ENCODE data around the gene CLDN7.
A peak's percentile ranks its signal among the peaks of the same experiment; 100 is the strongest.

The CLDN7 gene

GRCh38 chr17:7293816-7294613 is 31.7 kb upstream of the CLDN7 start:
- DNase-seq = peak; percentile 59
- H3K27me3 Mint-ChIP-seq = peaks cover 96% of the 10 kb centered on the region
- H3K9me3 Mint-ChIP-seq = no peaks in the 10 kb centered on the region
- H3K4me3 Mint-ChIP-seq = no peak overlapping the region
- CTCF ChIA-PET = interaction anchor here (0.6 kb wide), 1 partner anchor 444 kb away, joined by 3 read pairs; no protein-coding TSS in a partner anchor
- H3K4me1 Mint-ChIP-seq = peaks cover 28% of the 10 kb centered on the region
- no peak overlapping the region for H3K27ac Mint-ChIP-seq
- H3K36me3 Mint-ChIP-seq = no peaks in the 10 kb centered on the region

- H3K27me3 Mint-ChIP-seq = peaks cover 98% of the 10 kb centered on the region
- H3K4me1 Mint-ChIP-seq = peaks cover 28% of the 10 kb centered on the region
- no peaks in the 10 kb centered on the region for H3K9me3 Mint-ChIP-seq
- no peaks in the 10 kb centered on the region for H3K36me3 Mint-ChIP-seq
- CTCF ChIA-PET = no interaction called here
- H3K27ac Mint-ChIP-seq = no peak overlapping the region
- no peak overlapping the region for H3K4me3 Mint-ChIP-seq
- DNase-seq = no peak
Observed at GRCh38 chr17:7293159-7293558, 30.9 kb upstream of the CLDN7 start.

GRCh38 chr17:7292729-7293128 is 30.5 kb upstream of the CLDN7 start:
- Mint-ChIP-seq H3K27me3 (peaks cover 98% of the 10 kb centered on the region), H3K4me1 (peaks cover 28% of the 10 kb centered on the region), H3K4me3 (no peak overlapping the region), H3K27ac (no peak overlapping the region), H3K9me3 (no peaks in the 10 kb centered on the region), H3K36me3 (no peaks in the 10 kb centered on the region)
- CTCF ChIA-PET = interaction anchor here (0.6 kb wide), 1 partner anchor 12 kb away, joined by 4 read pairs; the partner anchor contains the start of gene SLC2A4
- DNase-seq = no peak

- H3K36me3 Mint-ChIP-seq = no peaks in the 10 kb centered on the region
- H3K27ac Mint-ChIP-seq = no peak overlapping the region
- H3K4me3 Mint-ChIP-seq = no peak overlapping the region
- peaks cover 98% of the 10 kb centered on the region for H3K27me3 Mint-ChIP-seq
- H3K4me1 Mint-ChIP-seq = peaks cover 28% of the 10 kb centered on the region
- CTCF ChIA-PET = interaction anchor here (0.6 kb wide), 1 partner anchor 11 kb away, joined by 4 read pairs; the partner anchor contains the start of gene SLC2A4
- DNase-seq = no peak
- no peaks in the 10 kb centered on the region for H3K9me3 Mint-ChIP-seq
Observed at GRCh38 chr17:7292194-7292593, 29.9 kb upstream of the CLDN7 start.

GRCh38 chr17:7290685-7291084 is 28.4 kb upstream of the CLDN7 start:
- CTCF ChIA-PET = no interaction called here
- no peaks in the 10 kb centered on the region for H3K36me3 Mint-ChIP-seq
- no peak overlapping the region for H3K27ac Mint-ChIP-seq
- H3K4me1 Mint-ChIP-seq = peaks cover 16% of the 10 kb centered on the region
- no peaks in the 10 kb centered on the region for H3K9me3 Mint-ChIP-seq
- no peak for DNase-seq
- peaks cover 97% of the 10 kb centered on the region for H3K27me3 Mint-ChIP-seq
- H3K4me3 Mint-ChIP-seq = no peak overlapping the region

GRCh38 chr17:7290166-7290565 is 27.9 kb upstream of the CLDN7 start:
- Mint-ChIP-seq H3K4me3 (no peak overlapping the region), H3K9me3 (no peaks in the 10 kb centered on the region), H3K4me1 (peaks cover 13% of the 10 kb centered on the region), H3K36me3 (no peaks in the 10 kb centered on the region), H3K27ac (no peak overlapping the region), H3K27me3 (peaks cover 97% of the 10 kb centered on the region)
- CTCF ChIA-PET = no interaction called here
- no peak for DNase-seq

- CTCF ChIA-PET = no interaction called here
- Mint-ChIP-seq H3K4me3 (no peak overlapping the region), H3K27me3 (peaks cover 97% of the 10 kb centered on the region), H3K4me1 (peaks cover 9% of the 10 kb centered on the region), H3K27ac (no peak overlapping the region), H3K9me3 (no peaks in the 10 kb centered on the region), H3K36me3 (no peaks in the 10 kb centered on the region)
- no peak for DNase-seq
Observed at GRCh38 chr17:7289256-7290032, 27.2 kb upstream of the CLDN7 start.

- H3K4me1 Mint-ChIP-seq = peaks cover 19% of the 10 kb centered on the region
- H3K36me3 Mint-ChIP-seq = no peaks in the 10 kb centered on the region
- H3K9me3 Mint-ChIP-seq = no peaks in the 10 kb centered on the region
- no peak overlapping the region for H3K27ac Mint-ChIP-seq
- no peak for DNase-seq
- CTCF ChIA-PET = interaction anchor here (0.6 to 10.4 kb wide), 2 partner anchors 12 to 374 kb away, joined by 3 to 78 read pairs; no protein-coding TSS in a partner anchor
- no peak overlapping the region for H3K4me3 Mint-ChIP-seq
- peaks cover 99% of the 10 kb centered on the region for H3K27me3 Mint-ChIP-seq
Observed at GRCh38 chr17:7285679-7286078, 23.4 kb upstream of the CLDN7 start.

GRCh38 chr17:7284911-7285310 is 22.6 kb upstream of the CLDN7 start:
- Mint-ChIP-seq H3K4me3 (no peak overlapping the region), H3K4me1 (peaks cover 27% of the 10 kb centered on the region), H3K36me3 (no peaks in the 10 kb centered on the region), H3K27ac (no peak overlapping the region), H3K9me3 (no peaks in the 10 kb centered on the region), H3K27me3 (peaks cover 99% of the 10 kb centered on the region)
- CTCF ChIA-PET = interaction anchor here (10.4 kb wide), 1 partner anchor 13 kb away, joined by 78 read pairs; no protein-coding TSS in a partner anchor
- DNase-seq = no peak

- no peaks in the 10 kb centered on the region for H3K9me3 Mint-ChIP-seq
- no peaks in the 10 kb centered on the region for H3K36me3 Mint-ChIP-seq
- peaks cover 28% of the 10 kb centered on the region for H3K4me1 Mint-ChIP-seq
- no peak overlapping the region for H3K4me3 Mint-ChIP-seq
- CTCF ChIA-PET = interaction anchor here (10.4 kb wide), 1 partner anchor 14 kb away, joined by 78 read pairs; no protein-coding TSS in a partner anchor
- peaks cover 89% of the 10 kb centered on the region for H3K27me3 Mint-ChIP-seq
- no peak overlapping the region for H3K27ac Mint-ChIP-seq
- no peak for DNase-seq
Observed at GRCh38 chr17:7283471-7284216, 21.4 kb upstream of the CLDN7 start.

- Mint-ChIP-seq H3K4me1 (peaks cover 28% of the 10 kb centered on the region), H3K36me3 (no peaks in the 10 kb centered on the region), H3K4me3 (peak overlapping the region; percentile 3), H3K27me3 (peaks cover 81% of the 10 kb centered on the region), H3K9me3 (no peaks in the 10 kb centered on the region), H3K27ac (no peak overlapping the region)
- no peak for DNase-seq
- CTCF ChIA-PET = interaction anchor here (1.2 to 10.4 kb wide), 2 partner anchors 15 to 278 kb away, joined by 4 to 78 read pairs; partner anchors contain the start of gene SENP3
Observed at GRCh38 chr17:7282752-7283321, 20.6 kb upstream of the CLDN7 start.

- CTCF ChIA-PET = interaction anchor here (0.6 to 10.4 kb wide), 5 partner anchors 10 to 279 kb away, joined by 3 to 78 read pairs (median 4); partner anchors contain the start of gene SENP3
- H3K4me1 Mint-ChIP-seq = peaks cover 28% of the 10 kb centered on the region
- no peaks in the 10 kb centered on the region for H3K9me3 Mint-ChIP-seq
- peaks cover 74% of the 10 kb centered on the region for H3K27me3 Mint-ChIP-seq
- no peak overlapping the region for H3K27ac Mint-ChIP-seq
- H3K4me3 Mint-ChIP-seq = peak overlapping the region; percentile 71
- no peak for DNase-seq
- H3K36me3 Mint-ChIP-seq = no peaks in the 10 kb centered on the region
Observed at GRCh38 chr17:7281953-7282751, 19.9 kb upstream of the CLDN7 start.

Measured in activated naive CD4-positive, alpha-beta T cell treated with anti-CD3 and anti-CD28 coated beads, Interleukin-2, amount 10 ng/mL, durations not matched to agents 7 days and 5 days (primary cell).